ENCODE data around the gene LMO7.
A peak's percentile ranks its signal among the peaks of the same experiment; 100 is the strongest.
"Not testable (repeated sequence)": the region's sequence is repeated elsewhere in the genome, so short reads cannot be mapped to it uniquely, and the experiment has no call there.

Gene LMO7

GRCh38 chr13:75647126-75647784 is 11.1 kb downstream of the LMO7 start:
- DNase-seq (ENCODE audit: low spot score): no peak

GRCh38 chr13:75648446-75648845 is 12.3 kb downstream of the LMO7 start:
- DNase-seq (ENCODE audit: low spot score): no peak

GRCh38 chr13:75651013-75651412 is 14.9 kb downstream of the LMO7 start:
- no peak for DNase-seq (ENCODE audit: low spot score)

GRCh38 chr13:75652726-75653125 is 16.6 kb downstream of the LMO7 start:
- no peak for DNase-seq (ENCODE audit: low spot score)

GRCh38 chr13:75656425-75656989 is 20.4 kb downstream of the LMO7 start:
- DNase-seq (ENCODE audit: low spot score): no peak

GRCh38 chr13:75657111-75657510 is 21.0 kb downstream of the LMO7 start:
- DNase-seq (ENCODE audit: low spot score): no peak

GRCh38 chr13:75660694-75661093 is 24.6 kb downstream of the LMO7 start:
- no peak for DNase-seq (ENCODE audit: low spot score)

GRCh38 chr13:75661443-75661842 is 25.3 kb downstream of the LMO7 start:
- no peak for DNase-seq (ENCODE audit: low spot score)

- no peak for DNase-seq (ENCODE audit: low spot score)
Observed at GRCh38 chr13:75666646-75667351, 30.7 kb downstream of the LMO7 start.

- no peak for DNase-seq (ENCODE audit: low spot score)
Observed at GRCh38 chr13:75669706-75670105, 33.6 kb downstream of the LMO7 start.

- no peak for DNase-seq (ENCODE audit: low spot score)
Observed at GRCh38 chr13:75670496-75670895, 34.4 kb downstream of the LMO7 start.

GRCh38 chr13:75675421-75675820 is 39.3 kb downstream of the LMO7 start:
- no peak for DNase-seq (ENCODE audit: low spot score)

- DNase-seq (ENCODE audit: low spot score): no peak
Observed at GRCh38 chr13:75679459-75679858, 43.3 kb downstream of the LMO7 start.

- not testable (repeated sequence) for DNase-seq (ENCODE audit: low spot score)
Observed at GRCh38 chr13:75680251-75680650, 44.1 kb downstream of the LMO7 start.

GRCh38 chr13:75682326-75682725 is 46.2 kb downstream of the LMO7 start:
- DNase-seq (ENCODE audit: low spot score): no peak

GRCh38 chr13:75685239-75685697 is 49.1 kb downstream of the LMO7 start:
- no peak for DNase-seq (ENCODE audit: low spot score)

- DNase-seq (ENCODE audit: low spot score): no peak
Observed at GRCh38 chr13:75687150-75687763, 51.1 kb downstream of the LMO7 start.

- no peak for DNase-seq (ENCODE audit: low spot score)
Observed at GRCh38 chr13:75689686-75690085, 53.6 kb downstream of the LMO7 start.

GRCh38 chr13:75690607-75691006 is 54.5 kb downstream of the LMO7 start:
- no peak for DNase-seq (ENCODE audit: low spot score)

GRCh38 chr13:75691183-75691582 is 55.1 kb downstream of the LMO7 start:
- no peak for DNase-seq (ENCODE audit: low spot score)

GRCh38 chr13:75693227-75693626 is 57.1 kb downstream of the LMO7 start:
- no peak for DNase-seq (ENCODE audit: low spot score)

- no peak for DNase-seq (ENCODE audit: low spot score)
Observed at GRCh38 chr13:75694722-75695121, 58.6 kb downstream of the LMO7 start.

GRCh38 chr13:75695908-75696307 is 59.8 kb downstream of the LMO7 start:
- peak; percentile 68 for DNase-seq (ENCODE audit: low spot score)
